Measurements from ENCODE around the gene PPIB.

The PPIB gene

DNA sequence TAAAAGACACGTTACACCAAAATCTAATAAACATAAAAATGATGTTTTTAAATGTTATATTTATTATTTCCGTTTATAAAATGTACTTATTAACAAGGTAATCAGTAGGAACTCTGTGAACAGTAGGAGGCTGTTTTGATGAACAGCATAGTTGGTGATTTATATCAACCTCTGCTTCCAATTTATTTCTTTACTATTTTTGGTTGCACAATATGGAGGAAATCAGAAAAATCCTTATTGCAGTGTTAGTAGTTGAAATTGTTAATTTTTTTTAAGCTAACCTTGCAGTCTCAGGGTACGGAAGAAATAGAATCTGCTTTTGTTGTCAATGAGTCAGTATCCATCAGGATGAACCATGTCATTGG, 16.3 kb downstream of the PPIB start:
- DNase-seq (ENCODE audit: low read depth), result no peak
- TF ChIP-seq, protein P1, sequence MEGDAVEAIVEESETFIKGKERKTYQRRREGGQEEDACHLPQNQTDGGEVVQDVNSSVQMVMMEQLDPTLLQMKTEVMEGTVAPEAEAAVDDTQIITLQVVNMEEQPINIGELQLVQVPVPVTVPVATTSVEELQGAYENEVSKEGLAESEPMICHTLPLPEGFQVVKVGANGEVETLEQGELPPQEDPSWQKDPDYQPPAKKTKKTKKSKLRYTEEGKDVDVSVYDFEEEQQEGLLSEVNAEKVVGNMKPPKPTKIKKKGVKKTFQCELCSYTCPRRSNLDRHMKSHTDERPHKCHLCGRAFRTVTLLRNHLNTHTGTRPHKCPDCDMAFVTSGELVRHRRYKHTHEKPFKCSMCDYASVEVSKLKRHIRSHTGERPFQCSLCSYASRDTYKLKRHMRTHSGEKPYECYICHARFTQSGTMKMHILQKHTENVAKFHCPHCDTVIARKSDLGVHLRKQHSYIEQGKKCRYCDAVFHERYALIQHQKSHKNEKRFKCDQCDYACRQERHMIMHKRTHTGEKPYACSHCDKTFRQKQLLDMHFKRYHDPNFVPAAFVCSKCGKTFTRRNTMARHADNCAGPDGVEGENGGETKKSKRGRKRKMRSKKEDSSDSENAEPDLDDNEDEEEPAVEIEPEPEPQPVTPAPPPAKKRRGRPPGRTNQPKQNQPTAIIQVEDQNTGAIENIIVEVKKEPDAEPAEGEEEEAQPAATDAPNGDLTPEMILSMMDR (conservative IDR thresholded peaks at IDR 0.05; ENCODE audit: low read depth, low read length), result no peak
- no peak overlapping the region for H3K4me3 ChIP-seq (ENCODE audit: low read depth, low read length)

DNA sequence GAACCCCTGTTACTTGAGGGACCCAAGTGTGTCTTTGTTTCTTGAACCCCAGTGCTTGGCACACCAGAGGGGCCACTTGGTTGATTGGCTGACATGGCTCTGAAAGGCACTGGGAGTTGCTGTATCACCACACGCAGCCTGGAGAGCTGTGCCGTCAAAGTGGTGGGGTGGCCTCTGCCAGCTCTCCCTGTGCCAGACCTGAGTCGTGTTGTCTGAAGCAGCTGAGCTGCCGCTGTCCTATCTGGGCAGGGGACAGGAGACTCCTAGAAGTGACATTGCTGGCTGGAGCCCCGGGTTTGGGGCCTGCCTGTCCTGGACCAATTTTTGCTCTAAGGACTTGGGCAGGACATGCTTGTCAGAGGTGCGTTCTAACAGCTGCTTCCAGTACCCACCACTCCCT, 16.8 kb downstream of the PPIB start:
- TF ChIP-seq, protein P1 (conservative IDR thresholded peaks at IDR 0.05; ENCODE audit: low read depth, low read length), result no peak
- DNase-seq (ENCODE audit: low read depth), result no peak
- H3K4me3 ChIP-seq (ENCODE audit: low read depth, low read length), result no peak overlapping the region

DNA sequence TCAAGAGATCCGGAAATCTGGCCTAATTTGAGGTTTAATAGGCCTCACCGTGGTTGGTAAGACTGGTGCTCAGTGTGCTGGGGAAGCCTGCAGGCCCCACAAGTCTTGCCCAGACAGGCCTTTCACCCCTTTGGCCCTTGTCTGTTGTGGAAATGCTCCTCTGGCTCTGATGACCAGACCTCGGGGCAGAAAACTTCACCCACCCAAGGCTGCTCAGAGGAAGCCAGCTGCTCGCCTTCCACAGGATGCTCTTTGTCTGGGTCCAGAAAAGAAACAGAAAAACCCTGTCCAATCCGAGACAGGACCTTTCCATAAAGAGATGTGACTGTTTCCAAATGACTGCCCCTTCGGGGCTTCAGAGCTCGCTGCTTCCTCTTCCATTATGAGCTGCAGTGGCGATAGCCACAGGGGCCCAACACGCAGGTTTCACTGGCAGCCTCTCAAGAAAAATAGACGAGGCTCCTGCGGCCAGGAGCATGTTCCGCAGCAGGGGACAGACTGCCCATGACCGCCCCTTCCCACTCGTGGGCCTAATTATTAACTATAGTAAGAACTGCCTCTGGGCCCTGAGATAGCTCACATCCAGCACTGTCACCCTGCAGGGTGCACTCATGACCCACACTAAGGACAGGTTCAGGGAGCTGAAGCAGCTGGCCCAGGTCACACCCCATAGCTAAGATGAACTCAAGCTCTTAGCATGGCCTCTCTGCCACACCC, 18.1 kb downstream of the PPIB start:
- TF ChIP-seq, protein P1 (conservative IDR thresholded peaks at IDR 0.05; ENCODE audit: low read depth, low read length), result no peak
- no peak overlapping the region for H3K4me3 ChIP-seq (ENCODE audit: low read depth, low read length)
- no peak for DNase-seq (ENCODE audit: low read depth)

DNA sequence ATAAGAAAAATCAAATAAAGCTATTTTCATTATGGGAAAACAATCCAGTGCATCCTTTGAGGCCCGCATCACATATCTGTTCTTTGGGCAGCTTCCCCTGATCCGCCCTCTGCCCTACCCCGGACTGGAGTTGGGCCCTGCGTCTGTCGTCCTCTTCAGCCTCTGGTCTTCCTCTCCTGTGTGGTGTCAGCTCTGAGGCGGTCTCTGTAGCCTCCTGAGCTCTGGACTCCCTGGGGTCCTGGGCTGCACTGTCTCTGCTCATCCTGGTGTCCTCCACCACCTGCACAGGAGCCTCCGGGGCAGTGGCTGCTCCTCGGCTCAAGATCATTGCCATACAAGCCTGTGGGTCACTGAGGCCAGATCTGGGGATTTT, 18.6 kb downstream of the PPIB start:
- no peak for DNase-seq (ENCODE audit: low read depth)
- no peak overlapping the region for H3K4me3 ChIP-seq (ENCODE audit: low read depth, low read length)
- TF ChIP-seq, protein P1 (conservative IDR thresholded peaks at IDR 0.05; ENCODE audit: low read depth, low read length), result no peak

DNA sequence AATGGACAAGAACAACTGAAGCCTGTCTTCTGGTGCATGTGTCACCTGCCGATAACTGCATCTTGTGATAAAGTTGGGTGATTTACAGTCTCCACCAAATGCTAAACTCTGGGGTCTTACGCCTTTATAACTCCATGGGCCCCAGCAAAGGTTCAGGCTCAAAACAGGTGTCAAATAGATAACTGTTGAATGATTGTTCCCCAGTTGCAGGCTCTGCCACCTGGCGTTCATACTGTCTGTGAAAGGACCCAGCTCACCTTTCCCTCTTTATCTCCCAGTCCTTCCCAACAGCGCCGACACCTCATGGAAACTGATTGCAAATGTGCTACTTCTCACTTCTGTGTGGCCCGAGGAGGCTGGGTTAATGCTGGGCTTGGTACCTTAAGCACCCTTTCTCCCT, 19.5 kb downstream of the PPIB start:
- TF ChIP-seq, protein P1 (conservative IDR thresholded peaks at IDR 0.05; ENCODE audit: low read depth, low read length), result no peak
- H3K4me3 ChIP-seq (ENCODE audit: low read depth, low read length), result no peak overlapping the region

DNA sequence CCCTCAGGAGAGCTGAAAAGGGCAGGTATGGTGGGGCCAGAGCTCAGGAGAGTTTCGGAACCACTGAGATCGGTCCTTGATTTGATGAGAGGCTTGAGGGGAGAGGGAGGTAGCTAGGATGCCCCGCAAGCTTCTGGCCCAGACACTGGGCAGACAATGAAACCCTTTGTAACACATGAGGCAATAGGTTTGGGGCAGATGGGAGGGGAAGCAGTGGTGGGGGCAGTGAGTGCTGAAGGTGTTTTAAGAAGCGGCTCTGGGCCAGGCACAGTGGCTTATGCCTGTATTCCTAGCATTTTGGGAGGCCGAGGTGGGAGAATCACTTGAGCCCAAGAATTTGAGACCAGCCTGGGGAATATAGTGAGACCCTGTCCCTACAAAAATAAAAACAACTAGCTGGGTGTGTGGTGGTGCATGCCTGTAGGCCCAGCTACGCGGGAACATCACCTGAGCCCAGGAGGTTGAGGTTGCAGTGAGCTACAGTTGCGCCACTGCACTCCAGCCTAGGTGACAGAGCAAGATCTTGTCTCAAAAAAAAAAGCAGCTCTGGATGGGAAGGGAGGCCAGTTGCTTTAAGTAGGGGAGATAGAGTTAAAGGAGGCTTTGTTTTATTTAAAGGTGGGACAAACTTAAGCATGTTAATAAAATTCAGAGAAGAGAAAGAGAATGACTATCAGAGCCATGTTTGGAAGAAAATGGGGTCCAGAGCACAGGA, 20.9 kb downstream of the PPIB start:
- no peak overlapping the region for H3K4me3 ChIP-seq (ENCODE audit: low read depth, low read length)
- DNase-seq (ENCODE audit: low read depth), result no peak
- TF ChIP-seq, protein P1 (conservative IDR thresholded peaks at IDR 0.05; ENCODE audit: low read depth, low read length), result no peak

More for the DNA sequence above, 19.5 kb downstream of the PPIB start:
- DNase-seq (ENCODE audit: low read depth), result no peak

Measured in choroid plexus epithelial cell (primary cell).